Natural killer cell (primary cell): ENCODE data around the gene RMC1. TPM values are rescaled to one million over a fixed set of nuclear protein-coding genes. Genes with fewer than 3 reads are reported as not detected.

Experiments
- ATAC-seq, 3 donors: fragments of 150-1000 bp in 2 of 3; fragments of 200-7000 bp in 1 of 3; cut with Tn5 transposase; 1 replicate in 1 of 3; 2 replicates in 2 of 3; pipeline ENCODE4 v1.10.0; 2021; ENCODE audit warnings: mild to moderate bottlenecking in 2 of 3, moderate library complexity in 2 of 3
- DNase-seq, 2 donors: peaks; one replicate each; pipeline versions ENCODE4 v3.0.0 to v3.0.0-alpha.2; 2013 to 2021; ENCODE audit warnings: mixed read lengths in 1 of 2
- H3K27ac ChIP-seq: one replicate; pipeline ENCODE4 v1.5.1; 2013; ENCODE audit warnings: mild to moderate bottlenecking, low read length
- H3K27me3 ChIP-seq: one replicate; pipeline ENCODE4 v1.6.1; 2013; ENCODE audit warnings: low read length; ENCODE audit not compliant: control insufficient read depth, insufficient read depth
- H3K36me3 ChIP-seq: one replicate; pipeline ENCODE4 v1.6.1; 2013; ENCODE audit warnings: low read length; ENCODE audit not compliant: control insufficient read depth, insufficient read depth
- H3K4me1 ChIP-seq: one replicate; pipeline ENCODE4 v1.6.1; 2013; ENCODE audit warnings: low read length; ENCODE audit not compliant: control insufficient read depth, insufficient read depth
- H3K4me3 ChIP-seq: one replicate; pipeline ENCODE4 v1.5.1; 2013; ENCODE audit warnings: low read length
- H3K9me3 ChIP-seq: one replicate; pipeline ENCODE4 v1.6.1; 2013; ENCODE audit warnings: low read length; ENCODE audit not compliant: control insufficient read depth, insufficient read depth
- H3K27ac Mint-ChIP-seq, 2 donors: one replicate each; pipeline ENCODE4 v1.8.0; 2022; ENCODE audit warnings: mild to moderate bottlenecking in 2 of 2, mixed read lengths in 2 of 2, moderate library complexity in 1 of 2
- H3K27me3 Mint-ChIP-seq, 2 donors: one replicate each; pipeline ENCODE4 v1.8.0; 2022; ENCODE audit warnings: low read depth in 2 of 2, mixed read lengths in 2 of 2
- H3K36me3 Mint-ChIP-seq: one replicate; pipeline ENCODE4 v1.8.0; 2022; ENCODE audit warnings: mixed read lengths
- H3K4me1 Mint-ChIP-seq, 2 donors: one replicate each; pipeline ENCODE4 v1.8.0; 2022; ENCODE audit warnings: mixed read lengths in 2 of 2
- H3K4me3 Mint-ChIP-seq: one replicate; pipeline ENCODE4 v1.8.0; 2022; ENCODE audit warnings: mild to moderate bottlenecking, moderate library complexity, mixed read lengths
- H3K9me3 Mint-ChIP-seq, 2 donors: one replicate each; pipeline ENCODE4 v1.8.0; 2022; ENCODE audit warnings: mixed read lengths in 2 of 2
- CTCF ChIP-seq: fragments of 200-600 bp; IDR thresholded peaks from one replicate; pipeline ENCODE4 v1.8.0; 2022; ENCODE audit warnings: antibody characterized with exemption
- WGBS: methylation state at CpG from one replicate; pipeline ENCODE4 v1.1.7; 2013; ENCODE audit warnings: missing lambda C conversion rate; ENCODE audit not compliant: insufficient coverage; 5-methylcytosine and 5-hydroxymethylcytosine counted together
- intact Hi-C: fragments of 100-400 bp; cut with micrococcal nuclease; formaldehyde crosslinking; loops from one replicate; pipeline ENCODE4 v1.14.2; 2022
- total RNA-seq, 4 donors: library from RNA; stranded (reverse); fragments of 120-200 nt in 1 of 4; gene quantifications; one replicate each; pipeline versions ENCODE4 v1.2.3 to v1.2.4, GENCODE V29; 2013 to 2022

Gene RMC1
- total RNA-seq, 3 donors from 2014 or later (not counting 1 experiment from before 2014, with no cell fraction given): 71.1 to 84.4 (median 77.2) TPM

GRCh38 chr18:23498877-23499276 lies 4.4 kb upstream of the RMC1 start:
- peak; percentile 47 to 66 (median 55) for ATAC-seq
- intact Hi-C loops: loop anchor here (1.0 to 5.0 kb wide), 3 partner anchors 88 to 618 kb away; no protein-coding TSS in a partner anchor
- Mint-ChIP-seq H3K27ac (peak overlapping the region; percentile 30 to 67), H3K4me3 (peak overlapping the region; percentile 13), H3K27me3 (no peaks in the 10 kb centered on the region), H3K4me1 (peaks cover 28 to 29% of the 10 kb centered on the region in 2 donors), H3K9me3 (no peaks in the 10 kb centered on the region), H3K36me3 (no peaks in the 10 kb centered on the region)
- Histone ChIP-seq H3K27ac (no peak overlapping the region), H3K9me3 (no peaks in the 10 kb centered on the region), H3K4me1 (peaks cover 28% of the 10 kb centered on the region), H3K27me3 (no peaks in the 10 kb centered on the region), H3K36me3 (no peaks in the 10 kb centered on the region), H3K4me3 (no peak overlapping the region)
- 25% methylated on average over 5 of the region's 5 CpGs for WGBS
- peak; percentile 59 to 89 for DNase-seq
- peak; percentile 87 for TF ChIP-seq CTCF

- intact Hi-C loops: loop anchor here (1.0 to 5.0 kb wide), 3 partner anchors 88 to 618 kb away; no protein-coding TSS in a partner anchor
- Histone ChIP-seq H3K36me3 (no peaks in the 10 kb centered on the region), H3K27ac (no peak overlapping the region), H3K4me3 (no peak overlapping the region), H3K9me3 (no peaks in the 10 kb centered on the region), H3K27me3 (no peaks in the 10 kb centered on the region), H3K4me1 (peaks cover 33% of the 10 kb centered on the region)
- 55% methylated on average over 11 of the region's 11 CpGs for WGBS
- Mint-ChIP-seq H3K4me1 (peaks cover 32 to 34% of the 10 kb centered on the region in 2 donors), H3K9me3 (no peaks in the 10 kb centered on the region), H3K4me3 (peak overlapping the region; percentile 58), H3K36me3 (no peaks in the 10 kb centered on the region), H3K27ac (peak overlapping the region; percentile 30 to 67), H3K27me3 (no peaks in the 10 kb centered on the region)
- no peak for ATAC-seq
- no peak for TF ChIP-seq CTCF
- DNase-seq: no peak
Measured at GRCh38 chr18:23499291-23499781, 4.0 kb upstream of the RMC1 start.

GRCh38 chr18:23501626-23502025 lies 1.7 kb upstream of the RMC1 start:
- peaks cover 46 to 52% of the 10 kb centered on the region in 2 donors for H3K4me1 Mint-ChIP-seq
- ATAC-seq (no peak), DNase-seq (no peak)
- intact Hi-C loops: loop anchor here (2.0 to 5.0 kb wide), 2 partner anchors 49 to 71 kb away; partner anchors contain the start of gene RIOK3
- WGBS: 98% methylated on average over 6 of the region's 6 CpGs
- H3K9me3 Mint-ChIP-seq: no peaks in the 10 kb centered on the region
- H3K27ac Mint-ChIP-seq: peak overlapping the region; percentile 26 to 94
- H3K4me3 Mint-ChIP-seq: peak overlapping the region; percentile 21
- Histone ChIP-seq H3K27ac (no peak overlapping the region), H3K27me3 (no peaks in the 10 kb centered on the region), H3K36me3 (peaks cover 3% of the 10 kb centered on the region), H3K9me3 (no peaks in the 10 kb centered on the region), H3K4me1 (peaks cover 47% of the 10 kb centered on the region), H3K4me3 (no peak overlapping the region)
- no peaks in the 10 kb centered on the region for H3K27me3 Mint-ChIP-seq
- no peak for TF ChIP-seq CTCF
- no peaks in the 10 kb centered on the region for H3K36me3 Mint-ChIP-seq
